ENCODE measurements around the gene KRTAP5-5.
"Not testable (repeated sequence)": the region's sequence is repeated elsewhere in the genome, so short reads cannot be mapped to it uniquely, and the experiment has no call there.

KRTAP5-5 gene

DNA sequence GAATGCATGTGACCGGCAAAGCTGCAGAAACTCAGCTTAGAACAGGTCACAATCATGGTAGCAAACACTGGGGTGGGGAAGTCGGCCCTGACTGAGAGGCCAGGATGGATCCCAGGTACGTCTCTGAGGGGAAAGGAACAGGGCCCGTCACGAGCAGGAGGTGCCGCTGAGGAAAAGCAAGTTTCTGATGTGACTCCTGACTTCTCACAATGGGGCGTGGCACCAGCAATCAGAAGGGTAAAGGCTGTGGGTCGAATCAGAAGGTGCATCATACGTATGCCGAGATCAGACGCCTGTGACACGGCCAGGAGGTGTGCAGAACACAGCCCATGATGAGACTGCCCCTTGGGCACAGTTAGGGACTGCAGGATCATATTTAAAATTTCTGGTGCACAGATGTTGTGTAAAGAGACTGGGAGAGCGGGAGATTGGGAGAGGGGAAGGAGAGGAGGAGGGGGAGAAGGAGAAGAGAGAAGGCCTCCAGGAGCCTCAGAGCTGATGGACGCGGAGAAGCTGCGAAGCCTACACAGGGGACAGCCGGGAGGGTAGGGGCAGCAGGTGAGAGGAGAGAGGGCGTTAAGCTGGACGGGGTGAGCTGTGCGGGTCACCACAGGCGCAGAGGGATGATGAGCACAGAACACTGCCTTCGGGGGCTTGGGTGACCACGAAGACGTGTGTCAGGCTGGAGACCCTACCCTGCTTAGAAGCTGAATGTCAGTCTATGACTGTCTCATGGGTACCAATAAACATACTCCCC lies 30.7 kb downstream of the KRTAP5-5 start:
- DNase-seq: no peak

DNA sequence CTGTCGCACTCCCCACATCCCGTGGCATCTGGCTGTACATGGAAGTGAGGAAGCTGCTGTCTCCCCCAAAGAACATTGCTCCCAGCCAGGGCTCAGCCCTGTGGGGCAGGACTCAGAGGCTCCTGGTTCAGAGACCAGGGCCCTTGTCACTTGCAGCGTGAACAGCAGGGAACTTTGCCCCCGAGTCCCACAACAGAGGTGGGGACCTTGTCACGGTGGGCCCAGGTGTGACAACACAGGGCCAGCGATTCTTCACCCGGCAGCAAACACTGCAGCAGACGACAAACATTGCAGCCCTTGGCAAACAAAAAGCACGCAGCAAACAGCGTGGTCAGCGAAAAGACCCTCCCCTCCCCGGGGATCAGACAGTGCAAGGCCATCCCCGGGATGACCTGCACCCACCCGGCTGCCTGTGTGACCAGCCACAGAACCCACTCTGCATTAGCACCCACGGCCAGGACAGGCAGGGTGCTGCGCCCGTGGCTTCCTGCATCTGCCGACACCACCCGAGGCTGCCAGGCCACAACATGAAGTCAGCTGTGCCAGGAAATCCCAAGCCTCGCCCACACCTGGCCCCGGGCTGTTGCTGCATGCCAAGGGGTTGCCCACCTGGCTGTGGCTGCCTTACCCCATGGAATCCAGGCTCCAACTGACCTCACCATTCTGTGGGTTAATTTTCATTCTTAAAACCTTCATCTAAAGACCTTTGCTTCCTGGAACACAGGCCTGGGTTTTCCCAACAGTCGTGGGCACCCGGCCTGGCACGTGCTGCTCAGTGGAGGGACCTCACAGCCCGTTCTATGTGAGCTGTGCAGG lies 32.1 kb downstream of the KRTAP5-5 start:
- not testable (repeated sequence) for DNase-seq

GRCh38 chr11:1662699-1663283 lies 33.2 kb downstream of the KRTAP5-5 start:
- not testable (repeated sequence) for DNase-seq

DNA sequence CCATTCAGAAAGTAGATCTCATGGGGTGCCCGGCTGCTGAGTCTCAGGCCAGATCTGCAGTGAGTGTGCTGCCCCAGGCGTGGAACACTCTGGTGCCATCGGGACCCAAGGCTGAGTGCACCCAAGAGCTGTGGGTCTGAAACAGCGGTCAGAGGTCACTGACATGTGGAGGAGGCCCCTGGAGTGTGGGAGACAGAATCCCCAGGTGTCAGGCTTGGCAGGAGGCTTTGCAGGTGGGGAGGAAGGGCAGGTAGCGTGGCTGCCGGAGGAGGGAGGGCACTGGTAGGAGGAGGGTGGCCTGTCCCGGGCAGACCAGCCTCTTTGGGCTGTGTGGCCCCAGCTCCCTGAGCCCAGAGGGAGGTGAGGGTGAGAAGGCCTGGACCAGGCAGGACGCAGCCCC lies 35.7 kb downstream of the KRTAP5-5 start:
- DNase-seq: no peak

DNA sequence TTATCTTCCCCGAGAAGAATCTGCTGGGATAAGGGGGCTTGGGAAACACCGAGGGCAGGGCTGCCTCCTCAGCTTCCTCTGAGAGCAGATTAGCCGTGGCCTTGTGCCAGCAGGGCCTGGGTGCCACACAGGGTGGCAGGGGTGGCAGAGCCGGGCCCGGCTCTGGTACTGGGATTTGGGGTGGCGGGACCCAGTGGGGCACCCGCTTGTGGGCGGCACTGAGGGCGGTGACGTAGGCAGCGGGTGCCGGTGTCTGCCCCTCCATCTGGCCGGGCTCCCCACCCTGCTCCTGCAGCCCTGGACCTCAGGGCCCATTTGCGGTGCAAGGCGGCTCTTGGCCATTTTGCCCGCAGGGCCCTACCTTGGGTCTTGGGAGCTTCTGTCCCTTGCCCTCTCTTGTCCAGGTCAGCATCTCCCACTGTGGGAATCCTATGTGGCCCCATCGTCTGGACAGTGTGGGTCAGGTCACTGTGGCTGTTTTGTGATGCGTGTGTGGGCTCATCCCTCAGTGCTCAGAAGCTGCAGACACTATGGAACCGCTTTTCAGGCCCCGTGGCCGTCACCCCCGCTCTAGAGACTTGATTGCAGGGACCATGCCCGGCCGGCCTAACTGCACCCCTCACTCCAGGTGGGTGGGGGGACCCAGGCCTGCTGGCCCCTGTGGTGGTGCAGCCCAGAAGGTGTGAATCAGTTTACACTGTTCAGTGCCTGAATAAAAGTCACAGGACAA lies 37.7 kb downstream of the KRTAP5-5 start:
- no peak for DNase-seq

- no peak for DNase-seq
Observed at GRCh38 chr11:1667906-1668305, 38.3 kb downstream of the KRTAP5-5 start.

- no peak for DNase-seq
Observed at GRCh38 chr11:1668911-1669473, 39.4 kb downstream of the KRTAP5-5 start.

GRCh38 chr11:1669546-1670218 lies 40.1 kb downstream of the KRTAP5-5 start:
- DNase-seq: no peak

DNA sequence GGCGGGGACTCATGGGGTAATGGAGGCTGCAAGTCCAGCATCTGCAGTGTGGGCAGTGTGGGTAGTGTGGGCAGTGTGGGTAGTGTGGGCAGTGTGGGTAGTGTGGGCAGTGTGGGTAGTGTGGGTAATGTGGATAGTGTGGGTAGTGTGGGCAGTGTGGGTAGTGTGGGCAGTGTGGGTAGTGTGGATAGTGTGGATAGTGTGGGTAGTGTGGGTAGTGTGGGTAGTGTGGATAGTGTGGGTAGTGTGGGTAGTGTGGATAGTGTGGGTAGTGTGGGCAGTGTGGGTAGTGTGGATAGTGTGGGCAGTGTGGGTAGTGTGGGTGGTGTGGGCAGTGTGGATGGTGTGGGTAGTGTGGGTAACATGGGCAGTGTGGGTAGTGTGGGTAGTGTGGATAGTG lies 40.9 kb downstream of the KRTAP5-5 start:
- not testable (repeated sequence) for DNase-seq

GRCh38 chr11:1670905-1671371 lies 41.4 kb downstream of the KRTAP5-5 start:
- no peak for DNase-seq

GRCh38 chr11:1671658-1672057 lies 42.1 kb downstream of the KRTAP5-5 start:
- no peak for DNase-seq

DNA sequence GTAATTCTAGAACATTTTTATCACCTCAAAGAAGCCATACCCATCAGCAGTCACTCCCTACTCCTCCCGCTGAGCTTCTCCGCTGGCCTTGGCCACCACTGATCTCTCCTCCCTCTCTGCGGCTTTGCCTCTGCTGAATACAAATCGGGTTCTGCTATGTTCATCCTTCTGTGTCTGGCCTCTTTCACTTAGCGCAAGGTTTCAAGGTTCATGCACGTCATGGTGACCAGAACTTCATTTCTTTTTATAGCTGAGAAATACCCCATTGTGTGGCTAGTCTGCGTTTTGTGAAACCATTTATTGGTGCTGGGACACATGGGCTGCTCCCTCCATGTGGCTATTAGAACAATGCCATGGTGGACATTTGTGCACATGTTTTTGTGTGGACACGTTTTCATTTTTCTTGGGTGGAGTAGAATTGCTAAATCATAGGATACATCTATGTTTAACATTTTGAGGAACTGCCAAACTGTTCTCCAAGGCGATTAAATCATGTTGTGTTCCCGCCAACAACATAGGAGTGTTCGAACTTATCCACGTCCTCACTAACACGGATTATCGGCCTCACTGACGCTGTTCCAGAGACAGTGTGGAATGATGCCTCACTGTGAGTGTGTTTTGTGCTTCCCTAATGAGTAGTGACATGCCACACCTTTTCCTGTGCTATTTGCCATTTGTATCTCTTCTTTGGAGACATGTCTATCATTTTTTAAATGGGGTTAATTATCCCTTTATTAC lies 43.2 kb downstream of the KRTAP5-5 start:
- no peak for DNase-seq

- DNase-seq: no peak
Observed at GRCh38 chr11:1673446-1674172, 44.0 kb downstream of the KRTAP5-5 start.

- no peak for DNase-seq
Observed at GRCh38 chr11:1674173-1675131, 44.9 kb downstream of the KRTAP5-5 start.

GRCh38 chr11:1675536-1676228 lies 46.1 kb downstream of the KRTAP5-5 start:
- no peak for DNase-seq

DNA sequence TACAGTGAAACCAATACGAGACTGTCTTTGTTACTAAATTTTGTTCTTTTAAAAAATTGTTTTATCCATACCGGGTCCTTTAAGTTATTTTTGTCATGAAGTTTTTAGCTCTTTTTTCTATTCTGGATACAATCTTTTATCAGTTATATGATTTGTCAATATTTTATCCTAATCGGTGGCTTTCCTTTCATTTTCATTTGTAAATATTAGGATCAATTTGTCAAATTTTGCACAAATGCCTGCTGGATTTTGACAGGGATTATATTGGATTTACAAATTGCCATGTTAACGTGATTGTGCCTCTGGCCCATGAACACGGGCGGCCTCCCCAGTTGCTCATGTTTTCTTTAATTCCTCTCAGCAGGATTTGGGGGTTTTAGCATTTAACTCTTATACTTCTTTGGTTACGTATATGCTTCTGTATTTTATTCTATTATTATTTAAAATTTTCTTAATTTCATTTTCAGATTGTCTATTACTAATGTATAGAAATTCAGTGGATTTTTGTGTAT lies 46.7 kb downstream of the KRTAP5-5 start:
- DNase-seq: no peak

- DNase-seq: no peak
Observed at GRCh38 chr11:1679881-1680280, 50.3 kb downstream of the KRTAP5-5 start.
